GM12801 (cell line): ENCODE data around the gene SIRT6.

Experiments used
- TF ChIP-seq, protein P1 (sequence below): IDR thresholded peaks from one replicate; pipeline ENCODE4 v1.5.1; 2011; ENCODE audit warnings: control low read depth; ENCODE audit not compliant: insufficient read length; ENCODE audit errors: extremely low read depth

SIRT6 gene

GRCh38 chr19:4173479-4174212 lies 8.7 kb downstream of the SIRT6 start:
- TF ChIP-seq, protein P1, sequence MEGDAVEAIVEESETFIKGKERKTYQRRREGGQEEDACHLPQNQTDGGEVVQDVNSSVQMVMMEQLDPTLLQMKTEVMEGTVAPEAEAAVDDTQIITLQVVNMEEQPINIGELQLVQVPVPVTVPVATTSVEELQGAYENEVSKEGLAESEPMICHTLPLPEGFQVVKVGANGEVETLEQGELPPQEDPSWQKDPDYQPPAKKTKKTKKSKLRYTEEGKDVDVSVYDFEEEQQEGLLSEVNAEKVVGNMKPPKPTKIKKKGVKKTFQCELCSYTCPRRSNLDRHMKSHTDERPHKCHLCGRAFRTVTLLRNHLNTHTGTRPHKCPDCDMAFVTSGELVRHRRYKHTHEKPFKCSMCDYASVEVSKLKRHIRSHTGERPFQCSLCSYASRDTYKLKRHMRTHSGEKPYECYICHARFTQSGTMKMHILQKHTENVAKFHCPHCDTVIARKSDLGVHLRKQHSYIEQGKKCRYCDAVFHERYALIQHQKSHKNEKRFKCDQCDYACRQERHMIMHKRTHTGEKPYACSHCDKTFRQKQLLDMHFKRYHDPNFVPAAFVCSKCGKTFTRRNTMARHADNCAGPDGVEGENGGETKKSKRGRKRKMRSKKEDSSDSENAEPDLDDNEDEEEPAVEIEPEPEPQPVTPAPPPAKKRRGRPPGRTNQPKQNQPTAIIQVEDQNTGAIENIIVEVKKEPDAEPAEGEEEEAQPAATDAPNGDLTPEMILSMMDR: no peak

DNA sequence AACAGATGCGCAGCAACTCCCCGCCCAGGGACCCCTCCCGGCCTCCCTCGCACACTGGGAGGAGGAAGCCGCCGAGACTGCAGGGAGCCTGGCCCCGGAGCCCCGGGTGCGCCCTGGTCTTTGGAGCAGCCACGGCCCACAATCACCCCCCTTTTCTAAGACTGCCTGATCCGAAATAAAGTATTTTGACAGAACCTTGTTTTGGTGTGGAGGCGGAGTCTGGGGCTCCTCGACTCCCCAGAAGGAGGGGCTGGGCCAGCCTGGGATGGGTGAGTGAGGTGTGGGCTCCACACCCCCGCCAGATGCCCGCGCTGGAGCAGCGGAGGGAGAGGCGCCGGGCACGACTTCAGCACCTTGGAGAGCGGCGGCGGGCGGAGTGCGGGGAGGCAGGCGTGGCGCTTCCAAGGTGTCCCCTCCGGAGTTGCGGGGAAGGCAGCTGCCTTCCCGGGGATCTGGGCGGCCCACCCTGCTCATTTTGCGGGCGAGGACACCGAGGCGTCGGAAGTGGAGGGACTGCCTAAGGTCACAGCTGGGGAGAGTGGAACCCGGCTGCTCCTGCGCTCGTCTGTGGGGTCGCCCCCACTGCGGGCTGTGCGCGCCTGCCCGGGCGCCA lies 9.4 kb downstream of the SIRT6 start:
- TF ChIP-seq, protein P1: no peak

DNA sequence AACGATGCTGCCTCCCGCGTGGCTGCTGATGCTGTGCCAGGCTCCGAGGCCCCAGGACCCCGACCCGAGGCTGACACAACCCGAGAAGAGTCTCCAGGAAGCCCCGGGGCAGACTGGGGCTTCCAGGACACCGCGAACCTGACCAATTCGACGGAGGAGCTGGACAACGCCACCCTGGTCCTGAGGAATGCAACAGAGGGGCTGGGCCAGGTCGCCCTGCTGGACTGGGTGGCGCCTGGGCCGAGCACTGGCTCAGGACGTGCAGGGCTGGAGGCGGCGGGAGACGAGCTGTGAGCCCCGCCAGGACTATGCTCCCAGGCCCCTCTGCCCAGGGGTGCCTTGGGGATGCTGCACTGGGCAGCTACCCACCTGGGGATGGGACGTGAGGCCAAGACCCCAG lies 10.7 kb downstream of the SIRT6 start:
- TF ChIP-seq, protein P1: no peak

DNA sequence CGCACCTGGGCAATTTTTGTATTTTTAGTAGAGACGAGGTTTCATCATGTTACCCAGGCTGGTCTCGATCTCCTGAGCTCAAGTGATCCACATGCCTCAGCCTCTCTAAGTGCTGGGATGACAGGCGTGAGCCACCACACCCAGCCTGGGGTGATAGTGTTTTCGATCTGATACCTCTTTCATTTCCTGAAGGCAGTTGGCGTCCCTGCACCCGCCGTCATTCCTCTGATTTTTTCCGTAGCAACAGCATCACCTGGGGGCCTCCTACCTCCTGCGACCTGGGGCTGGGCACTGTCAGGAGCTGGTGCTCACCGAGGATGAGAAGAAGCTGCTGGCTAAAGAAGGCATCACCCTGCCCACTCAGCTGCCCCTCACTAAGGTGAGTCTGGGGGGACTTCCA lies 18.1 kb downstream of the SIRT6 start:
- TF ChIP-seq, protein P1: no peak

GRCh38 chr19:4161415-4162077 lies 20.8 kb downstream of the SIRT6 start:
- TF ChIP-seq, protein P1: no peak

- TF ChIP-seq, protein P1: no peak
Measured at GRCh38 chr19:4157164-4157563, 25.2 kb downstream of the SIRT6 start.

GRCh38 chr19:4154571-4155312 lies 27.6 kb downstream of the SIRT6 start:
- TF ChIP-seq, protein P1: no peak
